Left colon (tissue), 2 donors: ENCODE measurements around the gene ZNF680. TPM values are rescaled to one million over a fixed set of nuclear protein-coding genes. Genes with fewer than 3 reads are reported as not detected.
"Not testable (repeated sequence)": the region's sequence is repeated elsewhere in the genome, so short reads cannot be mapped to it uniquely, and the experiment has no call there.

Source experiments
- ATAC-seq: fragments of 200-7000 bp; cut with Tn5 transposase; one replicate; pipeline ENCODE4 v1.9.1; 2020; ENCODE audit warnings: mild to moderate bottlenecking, moderate library complexity
- DNase-seq, 2 donors: peaks; one replicate each; pipeline ENCODE4 v3.0.0-alpha.2; 2020
- intact Hi-C, 2 donors: fragments of 100-400 bp; cut with DNase I in 1 of 2; cut with micrococcal nuclease in 1 of 2; formaldehyde crosslinking; loops; one replicate each; pipeline versions ENCODE4 v1.11.2 to v1.14.0; 2022; cut with DNase I, micrococcal nuclease
- total RNA-seq, 2 donors: library from RNA; stranded (reverse); fragmentation: NEBNext Ultra II Directional; extraction: Animal tissue kit (Norgen Biotek cat#: 25700); gene quantifications; one replicate each; pipeline ENCODE4 v1.2.1, GENCODE V29; 2021
- donor health status: DM: no; HTN: no; CAD: no.
- donor health status: DM: yes; HTN: yes; CAD: no.

Gene ZNF680
- total RNA-seq, 2 donors from 2014 or later, result 6.4 to 6.8 TPM

- ATAC-seq, result no peak
- intact Hi-C loops, result no loop called here
Observed at GRCh38 chr7:64558781-64559180, 4.1 kb downstream of the ZNF680 start.

GRCh38 chr7:64558323-64558705 lies 4.6 kb downstream of the ZNF680 start:
- ATAC-seq (no peak), DNase-seq (no peak)
- intact Hi-C loops, result no loop called here

More at GRCh38 chr7:64558781-64559180, 4.1 kb downstream of the ZNF680 start:
- DNase-seq, result no peak

- no peak for DNase-seq
- intact Hi-C loops, result no loop called here
- ATAC-seq, result no peak
Observed at GRCh38 chr7:64557601-64558322, 5.1 kb downstream of the ZNF680 start.

GRCh38 chr7:64555046-64555445 lies 7.8 kb downstream of the ZNF680 start:
- no peak for ATAC-seq
- no peak for DNase-seq
- intact Hi-C loops, result no loop called here

GRCh38 chr7:64554188-64554587 lies 8.7 kb downstream of the ZNF680 start:
- ATAC-seq, intact Hi-C loops, DNase-seq: not testable (repeated sequence)

- ATAC-seq, result no peak
- DNase-seq, result no peak
- intact Hi-C loops, result no loop called here
Observed at GRCh38 chr7:64551375-64552142, 11.3 kb downstream of the ZNF680 start.

GRCh38 chr7:64544010-64544409 lies 18.9 kb downstream of the ZNF680 start:
- no peak for ATAC-seq
- intact Hi-C loops, result no loop called here
- DNase-seq, result no peak

GRCh38 chr7:64541438-64542359 lies 21.2 kb downstream of the ZNF680 start:
- intact Hi-C loops, result no loop called here
- DNase-seq (no peak), ATAC-seq (no peak)

GRCh38 chr7:64533756-64534155 lies 29.1 kb downstream of the ZNF680 start:
- ATAC-seq (no peak), DNase-seq (no peak)
- intact Hi-C loops, result no loop called here

- ATAC-seq (no peak), DNase-seq (no peak)
- intact Hi-C loops, result no loop called here
Observed at GRCh38 chr7:64528770-64529169, 34.1 kb downstream of the ZNF680 start.

- no peak for ATAC-seq
- intact Hi-C loops, result no loop called here
Observed at GRCh38 chr7:64521409-64521984, 41.4 kb downstream of the ZNF680 start.

GRCh38 chr7:64516451-64516850 lies 46.4 kb downstream of the ZNF680 start:
- DNase-seq (no peak), ATAC-seq (no peak)
- intact Hi-C loops, result no loop called here

More at GRCh38 chr7:64521409-64521984, 41.4 kb downstream of the ZNF680 start:
- no peak for DNase-seq

GRCh38 chr7:64515781-64516180 lies 47.1 kb downstream of the ZNF680 start:
- ATAC-seq, result no peak
- intact Hi-C loops, result no loop called here

GRCh38 chr7:64515330-64515729 lies 47.5 kb downstream of the ZNF680 start:
- no peak for DNase-seq
- ATAC-seq, result no peak
- intact Hi-C loops, result no loop called here

More at GRCh38 chr7:64515781-64516180, 47.1 kb downstream of the ZNF680 start:
- DNase-seq, result no peak

GRCh38 chr7:64509583-64509982 lies 53.3 kb downstream of the ZNF680 start:
- DNase-seq, result no peak
- intact Hi-C loops, result no loop called here
- ATAC-seq, result no peak

- intact Hi-C loops, result no loop called here
Observed at GRCh38 chr7:64504581-64505120, 58.2 kb downstream of the ZNF680 start.

GRCh38 chr7:64498270-64498669 lies 64.6 kb downstream of the ZNF680 start:
- intact Hi-C loops, result no loop called here
- ATAC-seq, result no peak

More at GRCh38 chr7:64504581-64505120, 58.2 kb downstream of the ZNF680 start:
- DNase-seq (no peak), ATAC-seq (no peak)

GRCh38 chr7:64494912-64495461 lies 67.9 kb downstream of the ZNF680 start:
- intact Hi-C loops, result no loop called here

More at GRCh38 chr7:64498270-64498669, 64.6 kb downstream of the ZNF680 start:
- no peak for DNase-seq

More at GRCh38 chr7:64494912-64495461, 67.9 kb downstream of the ZNF680 start:
- no peak for DNase-seq
- no peak for ATAC-seq
